ENCODE measurements around the gene ZC3H7A. TPM values are rescaled to one million over a fixed set of nuclear protein-coding genes. Genes with fewer than 3 reads are reported as not detected.

The ZC3H7A gene
- polyA plus RNA-seq, 1 donor = 50.4 TPM

- WGBS (ENCODE audit: insufficient coverage, low lambda C conversion rate) = 43% methylated on average over 2 of the region's 4 CpGs
- Histone ChIP-seq H3K4me3 (ENCODE audit: low read length) (no peak overlapping the region), H3K36me3 (ENCODE audit: control insufficient read depth, insufficient read depth, low read length) (peaks cover 41% of the 10 kb centered on the region), H3K27ac (ENCODE audit: low read length) (no peak overlapping the region), H3K4me1 (ENCODE audit: control insufficient read depth, insufficient read depth, low read length) (peaks cover 4% of the 10 kb centered on the region), H3K9me3 (ENCODE audit: control insufficient read depth, low read depth, low read length) (no peaks in the 10 kb centered on the region), H3K27me3 (ENCODE audit: control insufficient read depth, insufficient read depth, low read length) (no peaks in the 10 kb centered on the region)
- DNase-seq = no peak
Observed at GRCh38 chr16:11721781-11722467, 75.1 kb downstream of the ZC3H7A start.

GRCh38 chr16:11719762-11720161 is 77.3 kb downstream of the ZC3H7A start:
- no peak for DNase-seq
- H3K36me3 ChIP-seq (ENCODE audit: control insufficient read depth, insufficient read depth, low read length) = peaks cover 40% of the 10 kb centered on the region
- no peaks in the 10 kb centered on the region for H3K27me3 ChIP-seq (ENCODE audit: control insufficient read depth, insufficient read depth, low read length)

GRCh38 chr16:11719171-11719570 is 77.9 kb downstream of the ZC3H7A start:
- Histone ChIP-seq H3K27ac (ENCODE audit: low read length) (peak overlapping the region; percentile 21), H3K4me3 (ENCODE audit: low read length) (no peak overlapping the region), H3K36me3 (ENCODE audit: control insufficient read depth, insufficient read depth, low read length) (peaks cover 36% of the 10 kb centered on the region), H3K27me3 (ENCODE audit: control insufficient read depth, insufficient read depth, low read length) (no peaks in the 10 kb centered on the region), H3K9me3 (ENCODE audit: control insufficient read depth, low read depth, low read length) (no peaks in the 10 kb centered on the region), H3K4me1 (ENCODE audit: control insufficient read depth, insufficient read depth, low read length) (peaks cover 6% of the 10 kb centered on the region)
- peak in 1 of 2 donors; percentile 38 for DNase-seq

More at GRCh38 chr16:11719762-11720161, 77.3 kb downstream of the ZC3H7A start:
- 100% methylated on average over 2 of the region's 4 CpGs for WGBS (ENCODE audit: insufficient coverage, low lambda C conversion rate)
- Histone ChIP-seq H3K4me3 (ENCODE audit: low read length) (no peak overlapping the region), H3K9me3 (ENCODE audit: control insufficient read depth, low read depth, low read length) (no peaks in the 10 kb centered on the region), H3K4me1 (ENCODE audit: control insufficient read depth, insufficient read depth, low read length) (peaks cover 6% of the 10 kb centered on the region), H3K27ac (ENCODE audit: low read length) (peak overlapping the region; percentile 21)

GRCh38 chr16:11717811-11718210 is 79.2 kb downstream of the ZC3H7A start:
- Histone ChIP-seq H3K27me3 (ENCODE audit: control insufficient read depth, insufficient read depth, low read length) (no peaks in the 10 kb centered on the region), H3K4me3 (ENCODE audit: low read length) (no peak overlapping the region), H3K27ac (ENCODE audit: low read length) (no peak overlapping the region), H3K9me3 (ENCODE audit: control insufficient read depth, low read depth, low read length) (no peaks in the 10 kb centered on the region), H3K4me1 (ENCODE audit: control insufficient read depth, insufficient read depth, low read length) (peaks cover 6% of the 10 kb centered on the region), H3K36me3 (ENCODE audit: control insufficient read depth, insufficient read depth, low read length) (peaks cover 42% of the 10 kb centered on the region)
- no peak for DNase-seq
- WGBS (ENCODE audit: insufficient coverage, low lambda C conversion rate) = 67% methylated on average over 1 of the region's 5 CpGs

GRCh38 chr16:11716336-11716735 is 80.7 kb downstream of the ZC3H7A start:
- H3K36me3 ChIP-seq (ENCODE audit: control insufficient read depth, insufficient read depth, low read length) = peaks cover 46% of the 10 kb centered on the region
- no peak overlapping the region for H3K4me3 ChIP-seq (ENCODE audit: low read length)
- H3K9me3 ChIP-seq (ENCODE audit: control insufficient read depth, low read depth, low read length) = no peaks in the 10 kb centered on the region
- DNase-seq = peak in 1 of 2 donors; percentile 51
- peak overlapping the region; percentile 38 for H3K27ac ChIP-seq (ENCODE audit: low read length)
- no peaks in the 10 kb centered on the region for H3K27me3 ChIP-seq (ENCODE audit: control insufficient read depth, insufficient read depth, low read length)
- H3K4me1 ChIP-seq (ENCODE audit: control insufficient read depth, insufficient read depth, low read length) = peaks cover 6% of the 10 kb centered on the region

GRCh38 chr16:11715246-11715947 is 81.7 kb downstream of the ZC3H7A start:
- WGBS (ENCODE audit: insufficient coverage, low lambda C conversion rate) = 85% methylated on average over 4 of the region's 8 CpGs
- Histone ChIP-seq H3K4me1 (ENCODE audit: control insufficient read depth, insufficient read depth, low read length) (peaks cover 6% of the 10 kb centered on the region), H3K4me3 (ENCODE audit: low read length) (no peak overlapping the region), H3K9me3 (ENCODE audit: control insufficient read depth, low read depth, low read length) (no peaks in the 10 kb centered on the region), H3K36me3 (ENCODE audit: control insufficient read depth, insufficient read depth, low read length) (peaks cover 47% of the 10 kb centered on the region), H3K27me3 (ENCODE audit: control insufficient read depth, insufficient read depth, low read length) (no peaks in the 10 kb centered on the region), H3K27ac (ENCODE audit: low read length) (no peak overlapping the region)
- DNase-seq = no peak

DNA sequence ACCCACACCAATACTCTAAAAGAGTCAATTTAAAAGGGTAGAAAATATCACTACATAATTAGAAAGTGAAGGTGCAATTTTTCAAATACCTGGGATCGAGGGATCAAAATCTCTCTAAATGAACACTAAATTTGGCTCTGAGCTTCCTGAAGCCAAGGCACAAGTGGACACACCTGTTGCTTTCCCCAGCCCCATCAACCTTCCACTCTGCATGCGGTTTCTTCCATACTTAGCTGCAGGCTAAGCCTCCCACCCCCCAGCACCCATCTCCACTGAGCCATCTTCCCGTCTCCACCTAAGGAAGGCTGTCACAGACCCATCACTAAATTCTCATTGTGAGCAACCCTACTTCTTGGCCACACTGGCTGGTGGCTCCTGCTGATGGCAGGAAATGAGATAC is 84.9 kb downstream of the ZC3H7A start:
- WGBS (ENCODE audit: insufficient coverage, low lambda C conversion rate) = 100% methylated on average over 1 of the region's 3 CpGs
- DNase-seq = no peak
- Histone ChIP-seq H3K9me3 (ENCODE audit: control insufficient read depth, low read depth, low read length) (no peaks in the 10 kb centered on the region), H3K4me3 (ENCODE audit: low read length) (no peak overlapping the region), H3K27me3 (ENCODE audit: control insufficient read depth, insufficient read depth, low read length) (no peaks in the 10 kb centered on the region), H3K4me1 (ENCODE audit: control insufficient read depth, insufficient read depth, low read length) (peaks cover 6% of the 10 kb centered on the region), H3K27ac (ENCODE audit: low read length) (no peak overlapping the region), H3K36me3 (ENCODE audit: control insufficient read depth, insufficient read depth, low read length) (peaks cover 40% of the 10 kb centered on the region)

GRCh38 chr16:11711662-11712061 is 85.4 kb downstream of the ZC3H7A start:
- peaks cover 40% of the 10 kb centered on the region for H3K36me3 ChIP-seq (ENCODE audit: control insufficient read depth, insufficient read depth, low read length)
- H3K4me3 ChIP-seq (ENCODE audit: low read length) = no peak overlapping the region
- no peaks in the 10 kb centered on the region for H3K27me3 ChIP-seq (ENCODE audit: control insufficient read depth, insufficient read depth, low read length)
- no peaks in the 10 kb centered on the region for H3K9me3 ChIP-seq (ENCODE audit: control insufficient read depth, low read depth, low read length)
- no peak for DNase-seq
- no peak overlapping the region for H3K27ac ChIP-seq (ENCODE audit: low read length)
- H3K4me1 ChIP-seq (ENCODE audit: control insufficient read depth, insufficient read depth, low read length) = peaks cover 6% of the 10 kb centered on the region
- WGBS (ENCODE audit: insufficient coverage, low lambda C conversion rate) = no CpG with 5 or more reads among the region's 4 CpGs

GRCh38 chr16:11708421-11708820 is 88.6 kb downstream of the ZC3H7A start:
- no peaks in the 10 kb centered on the region for H3K9me3 ChIP-seq (ENCODE audit: control insufficient read depth, low read depth, low read length)
- no peaks in the 10 kb centered on the region for H3K27me3 ChIP-seq (ENCODE audit: control insufficient read depth, insufficient read depth, low read length)
- H3K4me1 ChIP-seq (ENCODE audit: control insufficient read depth, insufficient read depth, low read length) = no peaks in the 10 kb centered on the region
- no peak for DNase-seq
- H3K36me3 ChIP-seq (ENCODE audit: control insufficient read depth, insufficient read depth, low read length) = peaks cover 33% of the 10 kb centered on the region
- H3K27ac ChIP-seq (ENCODE audit: low read length) = no peak overlapping the region
- WGBS (ENCODE audit: insufficient coverage, low lambda C conversion rate) = no CpG with 5 or more reads among the region's 1 CpG
- no peak overlapping the region for H3K4me3 ChIP-seq (ENCODE audit: low read length)

DNA sequence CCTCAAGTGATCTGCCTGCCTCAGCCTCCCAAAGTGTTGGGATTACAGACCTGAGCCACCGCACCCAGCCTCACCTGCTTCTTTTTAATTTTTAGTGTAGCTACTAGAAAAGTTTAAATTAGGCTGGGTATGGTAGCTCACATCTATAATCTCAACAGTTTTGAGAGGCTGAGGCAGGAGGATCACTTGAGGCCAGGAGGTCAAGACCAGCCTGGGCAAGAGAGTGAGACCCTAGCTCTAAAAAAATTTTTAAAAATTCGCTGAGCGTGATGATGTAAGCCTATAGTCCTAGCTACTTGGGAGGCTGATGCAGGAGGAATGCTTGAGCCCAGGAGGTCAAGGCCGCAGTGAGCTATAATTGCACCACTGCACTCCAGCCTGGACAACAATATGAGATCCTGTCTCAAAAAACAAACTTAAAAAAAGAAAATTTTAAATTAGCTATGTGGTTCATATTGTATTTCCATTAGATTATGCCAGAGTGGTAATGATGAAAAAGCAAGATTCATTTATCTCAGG is 89.3 kb downstream of the ZC3H7A start:
- no peaks in the 10 kb centered on the region for H3K4me1 ChIP-seq (ENCODE audit: control insufficient read depth, insufficient read depth, low read length)
- no peak for DNase-seq
- H3K27me3 ChIP-seq (ENCODE audit: control insufficient read depth, insufficient read depth, low read length) = no peaks in the 10 kb centered on the region
- H3K9me3 ChIP-seq (ENCODE audit: control insufficient read depth, low read depth, low read length) = no peaks in the 10 kb centered on the region
- H3K36me3 ChIP-seq (ENCODE audit: control insufficient read depth, insufficient read depth, low read length) = peaks cover 30% of the 10 kb centered on the region
- no peak overlapping the region for H3K27ac ChIP-seq (ENCODE audit: low read length)
- H3K4me3 ChIP-seq (ENCODE audit: low read length) = no peak overlapping the region
- WGBS (ENCODE audit: insufficient coverage, low lambda C conversion rate) = no CpG with 5 or more reads among the region's 4 CpGs
